GM12875 (cell line): ENCODE data around the gene GLB1L3.

Source experiments
- H3K4me3 ChIP-seq: one replicate; pipeline ENCODE4 v1.5.1; 2011; ENCODE audit warnings: low read depth, low read length, control low read depth
- CTCF ChIP-seq: IDR thresholded peaks from 2 replicates; pipeline ENCODE4 v1.5.1; 2011; ENCODE audit warnings: low read depth, mild to moderate bottlenecking, control low read depth, inconsistent platforms, low read length, moderate library complexity, borderline replicate concordance; ENCODE audit not compliant: insufficient read depth

The GLB1L3 gene

GRCh38 chr11:134275534-134276395 is at the start of gene GLB1L3:
Gene GLB1L3, plus strand, starts transcription at chr11:134276379. Its CDS starts 362 bp downstream, at chr11:134276741.
- peak within 1 kb of the TSS; percentile 62 for H3K4me3 ChIP-seq
- peak; percentile 71 for TF ChIP-seq CTCF

DNA sequence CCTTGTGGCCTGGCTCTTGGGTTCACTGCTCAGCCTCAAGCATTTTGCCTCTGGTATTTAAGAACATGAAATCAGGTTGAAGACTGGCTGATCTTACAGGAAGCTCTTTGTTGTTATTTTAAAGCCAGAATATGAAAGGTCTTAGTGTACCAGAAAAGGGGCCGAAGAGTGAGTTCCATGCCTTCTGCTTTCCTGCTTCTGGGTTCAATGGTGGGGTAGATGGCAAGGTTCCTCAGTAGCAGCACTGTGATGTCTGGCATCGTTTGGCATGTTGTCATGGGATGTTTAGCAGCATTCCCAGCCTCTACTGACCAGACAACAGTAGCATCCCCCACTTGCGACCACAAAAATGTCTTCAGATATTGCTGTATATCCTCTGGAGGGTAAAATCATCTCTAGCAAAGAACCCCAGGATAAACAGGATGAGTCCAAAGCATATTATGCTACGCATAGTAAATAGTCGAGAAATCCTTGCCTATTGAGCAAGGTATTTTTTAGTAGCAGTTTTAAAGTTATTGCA is 49.3 kb upstream of the GLB1L3 start:
- no peak for TF ChIP-seq CTCF
- H3K4me3 ChIP-seq: no peak overlapping the region

DNA sequence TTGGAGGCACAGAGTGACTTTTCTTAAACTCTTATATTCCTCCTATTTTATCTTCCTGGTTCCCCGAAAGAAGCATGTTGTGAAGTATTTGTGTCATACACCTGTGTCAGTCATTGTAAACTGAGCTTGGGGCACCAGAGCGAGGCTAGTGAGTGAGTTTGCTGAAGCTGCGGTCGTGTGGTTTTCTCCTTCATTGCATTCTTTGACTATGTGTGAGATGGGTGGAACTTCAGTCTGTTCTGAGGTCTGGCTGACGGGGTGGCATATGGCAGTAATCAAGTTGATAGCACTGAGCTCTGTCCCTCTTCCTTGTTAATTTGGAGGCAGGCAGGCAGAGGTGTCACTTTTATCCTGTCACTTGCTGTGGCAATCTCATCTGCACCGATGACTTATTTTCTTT is 47.6 kb upstream of the GLB1L3 start:
- no peak overlapping the region for H3K4me3 ChIP-seq
- no peak for TF ChIP-seq CTCF

DNA sequence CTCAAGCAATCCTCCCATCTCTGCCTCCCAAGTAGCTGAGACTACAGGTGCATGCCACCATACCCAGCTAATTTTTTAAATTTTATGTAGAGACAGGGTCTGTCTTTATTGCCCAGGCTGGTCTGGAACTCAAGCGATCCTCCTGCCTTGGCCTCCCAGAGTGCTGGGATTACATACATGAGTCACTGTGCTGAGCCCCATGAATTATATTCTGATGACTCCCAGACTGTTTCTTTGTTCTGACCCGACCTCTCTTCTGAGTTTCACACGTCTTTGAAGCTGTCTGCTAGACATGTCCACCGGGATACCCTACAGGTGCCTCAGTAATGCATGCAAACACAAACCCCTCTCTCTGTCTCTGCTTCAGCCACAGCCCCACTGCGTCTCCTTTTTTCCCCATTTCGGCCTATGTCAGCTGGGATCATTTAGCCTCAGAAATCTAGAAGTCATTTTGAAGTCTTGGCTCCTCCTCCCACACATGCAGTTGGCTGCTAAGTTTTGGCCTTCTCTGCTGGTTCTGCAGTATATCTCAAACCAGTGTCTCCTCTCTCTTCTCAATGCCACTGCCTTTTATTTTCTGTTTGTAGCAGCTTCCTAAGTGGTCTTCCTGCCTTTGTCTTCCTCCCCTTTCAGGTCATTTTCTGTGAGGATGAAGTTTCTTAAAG is 46.9 kb upstream of the GLB1L3 start:
- no peak for TF ChIP-seq CTCF
- H3K4me3 ChIP-seq: no peak overlapping the region

- H3K4me3 ChIP-seq: no peak overlapping the region
- no peak for TF ChIP-seq CTCF
These were observed 45.8 kb upstream of the GLB1L3 start for GRCh38 chr11:134230339-134230738.

DNA sequence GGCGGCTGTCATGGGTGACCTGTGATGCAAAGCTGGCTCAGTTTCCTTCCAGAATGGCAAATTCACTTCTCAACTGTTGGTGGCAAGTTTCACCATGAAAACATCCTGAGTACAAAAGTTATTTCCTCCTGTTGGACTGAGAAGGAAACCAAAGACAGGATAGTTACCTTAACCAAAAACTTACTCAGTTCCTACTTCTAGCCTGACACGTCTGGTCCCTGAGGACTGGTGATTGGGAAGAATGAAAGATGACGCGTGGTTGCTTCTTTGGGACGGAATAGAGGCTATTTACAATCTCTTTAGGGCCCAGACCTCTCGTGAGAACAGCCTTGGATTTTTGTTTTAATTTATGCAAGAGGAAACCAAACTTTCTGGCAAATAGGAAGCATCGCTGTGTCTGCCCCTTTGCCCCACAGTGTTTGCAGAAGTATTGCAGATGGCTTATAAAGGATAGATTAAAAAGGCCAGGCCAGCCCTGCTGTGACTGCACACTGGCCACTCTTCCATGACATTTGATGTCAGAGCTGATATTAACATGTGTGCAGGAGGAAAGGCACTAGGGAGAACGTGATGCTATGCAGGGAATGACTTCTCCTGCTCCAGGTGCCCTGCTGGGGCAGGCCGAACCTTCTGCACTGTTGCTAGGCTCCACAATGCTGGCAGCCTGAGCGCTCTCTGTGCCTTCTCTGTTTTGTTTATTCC is 44.1 kb upstream of the GLB1L3 start:
- TF ChIP-seq CTCF: no peak
- H3K4me3 ChIP-seq: no peak overlapping the region
